AG04449 (cell line): Measurements from ENCODE around the gene GALNT14.

Source experiments
- CTCF ChIA-PET: fragments of 350-600 bp; formaldehyde crosslinking; extraction: SDS; loops from one replicate; lab custom pipeline; 2021; ENCODE audit warnings: antibody characterized with exemption; lab: Yijun Ruan, JAX
- POLR2A ChIA-PET: fragments of 400-600, 350-600 bp; formaldehyde crosslinking; extraction: SDS; loops from one replicate; lab custom pipeline; 2020; ENCODE audit warnings: antibody characterized with exemption, inconsistent platforms; lab: Yijun Ruan, JAX
- DNase-seq: peaks from one replicate; pipeline ENCODE4 v3.0.0-alpha.2; 2010; ENCODE audit warnings: low read depth, low spot score
- H3K4me3 ChIP-seq: 2 replicates; pipeline ENCODE4 v1.5.1; 2011; ENCODE audit warnings: low read depth, mild to moderate bottlenecking, control low read depth, low read length
- CTCF ChIP-seq: IDR thresholded peaks from one replicate; pipeline ENCODE4 v1.5.1; 2011; ENCODE audit warnings: mild to moderate bottlenecking, moderate library complexity, low read length, control low read depth, inconsistent platforms; ENCODE audit not compliant: insufficient read depth; ENCODE audit errors: missing control alignments

The GALNT14 gene

GRCh38 chr2:31079665-31080064, 58.6 kb downstream of the GALNT14 start:
- CTCF ChIA-PET = no interaction called here

GRCh38 chr2:31078579-31079105, 59.6 kb downstream of the GALNT14 start:
- no peak for DNase-seq
- ChIA-PET POLR2A (no interaction called here), CTCF (no interaction called here)
- no peak for TF ChIP-seq CTCF
- H3K4me3 ChIP-seq = no peak overlapping the region

More at GRCh38 chr2:31079665-31080064, 58.6 kb downstream of the GALNT14 start:
- H3K4me3 ChIP-seq = no peak overlapping the region
- peak; percentile 23 for TF ChIP-seq CTCF
- DNase-seq = no peak
- POLR2A ChIA-PET = no interaction called here

- CTCF ChIA-PET = no interaction called here
- DNase-seq = no peak
- no peak for TF ChIP-seq CTCF
- no peak overlapping the region for H3K4me3 ChIP-seq
- POLR2A ChIA-PET = no interaction called here
These were observed 60.2 kb downstream of the GALNT14 start for GRCh38 chr2:31078011-31078410.

- TF ChIP-seq CTCF = no peak
- POLR2A ChIA-PET = no interaction called here
- no peak for DNase-seq
- no peak overlapping the region for H3K4me3 ChIP-seq
- CTCF ChIA-PET = no interaction called here
These were observed 62.2 kb downstream of the GALNT14 start for GRCh38 chr2:31075941-31076590.

- DNase-seq = no peak
- ChIA-PET CTCF (no interaction called here), POLR2A (no interaction called here)
- no peak for TF ChIP-seq CTCF
- no peak overlapping the region for H3K4me3 ChIP-seq
These were observed 62.8 kb downstream of the GALNT14 start for GRCh38 chr2:31075431-31075830.

- CTCF ChIA-PET = no interaction called here
- TF ChIP-seq CTCF = no peak
- DNase-seq = no peak
- POLR2A ChIA-PET = no interaction called here
- H3K4me3 ChIP-seq = no peak overlapping the region
These were observed 66.5 kb downstream of the GALNT14 start for GRCh38 chr2:31071741-31072140.
